Measurements from ENCODE around the gene PGAP6.
"Not testable (repeated sequence)": the region's sequence is repeated elsewhere in the genome, so short reads cannot be mapped to it uniquely, and the experiment has no call there.

The PGAP6 gene

GRCh38 chr16:379183-379960, 2.4 kb downstream of the PGAP6 start:
- DNase-seq (ENCODE audit: low read depth in 3 of 3): no peak

DNA sequence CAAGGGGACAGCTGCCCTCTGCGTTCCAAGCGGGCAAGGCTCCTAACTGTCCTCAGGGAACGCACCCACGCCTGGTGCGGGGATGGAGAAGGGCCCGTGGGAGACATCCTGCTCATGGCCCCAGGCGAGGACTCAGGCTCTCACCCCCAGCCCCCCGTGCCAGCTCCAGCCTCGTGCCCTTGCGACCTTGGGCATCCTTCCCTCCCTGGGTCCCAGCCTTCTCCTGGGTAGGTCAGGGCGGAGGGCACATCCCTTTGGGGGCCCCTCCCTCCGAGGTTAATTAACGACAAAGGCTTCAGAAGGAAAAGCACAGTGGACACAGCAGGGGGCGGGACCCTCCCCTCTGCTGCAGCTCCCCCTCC, 3.0 kb downstream of the PGAP6 start:
- DNase-seq (ENCODE audit: low read depth in 3 of 3): no peak

DNA sequence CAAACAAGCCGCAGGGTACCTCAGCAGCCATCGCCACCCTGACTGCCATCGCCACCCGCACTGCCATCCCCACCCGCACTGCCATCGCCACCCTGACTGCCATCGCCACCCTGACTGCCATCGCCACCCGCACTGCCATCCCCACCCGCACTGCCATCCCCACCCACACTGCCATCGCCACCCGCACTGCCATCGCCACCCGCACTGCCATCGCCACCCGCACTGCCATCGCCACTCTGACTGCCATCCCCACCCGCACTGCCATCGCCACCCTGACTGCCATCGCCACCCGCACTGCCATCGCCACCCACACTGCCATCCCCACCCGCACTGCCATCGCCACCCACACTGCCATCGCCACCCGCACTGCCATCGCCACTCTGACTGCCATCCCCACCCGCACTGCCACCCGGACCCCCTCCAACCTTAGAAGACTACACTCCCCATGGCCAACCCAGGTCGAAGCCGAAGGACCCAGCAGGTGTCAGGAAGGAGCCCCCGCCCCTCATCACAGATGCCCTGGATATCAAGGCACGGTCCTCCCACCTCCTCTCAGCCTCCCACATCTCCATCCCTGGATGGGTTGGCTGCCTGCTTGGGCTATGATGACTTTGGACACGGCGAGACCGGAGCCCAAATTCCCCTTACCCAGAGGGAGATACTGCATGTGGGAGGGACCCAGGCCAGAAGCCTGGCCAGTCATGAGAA, 3.5 kb downstream of the PGAP6 start:
- DNase-seq (ENCODE audit: low read depth in 3 of 3): not testable (repeated sequence)

GRCh38 chr16:377419-377951, 4.3 kb downstream of the PGAP6 start:
- DNase-seq (ENCODE audit: low read depth in 3 of 3): no peak

DNA sequence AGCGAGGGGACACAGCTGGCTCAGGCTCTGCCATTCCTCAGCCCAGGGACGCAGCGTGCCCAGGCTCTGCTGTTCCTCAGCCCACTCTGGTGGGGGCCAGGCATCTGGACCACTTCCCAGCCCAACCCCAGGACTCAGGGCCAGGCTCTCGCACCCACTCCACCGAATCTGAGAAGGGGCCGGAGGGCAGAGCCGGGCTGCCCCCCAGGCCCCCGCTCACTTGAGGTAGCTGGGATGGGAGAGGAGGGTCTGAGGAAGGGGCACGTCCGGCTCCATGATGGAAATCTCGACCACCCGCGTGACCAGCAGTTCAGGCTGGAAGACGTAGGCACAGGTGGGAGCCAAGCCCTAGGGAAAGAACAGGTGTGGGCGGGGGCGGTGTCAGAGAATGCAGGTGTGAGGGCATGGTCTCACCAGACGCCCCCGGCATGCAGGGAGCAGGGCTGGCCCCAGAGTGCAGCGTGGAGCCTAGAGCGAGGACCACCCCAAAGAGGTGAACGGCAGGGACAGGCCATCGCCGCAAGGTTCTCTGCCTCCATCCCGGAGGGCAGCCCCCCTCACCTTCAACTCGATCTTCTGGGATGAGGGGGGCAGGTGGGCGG, 4.9 kb downstream of the PGAP6 start:
- no peak for DNase-seq (ENCODE audit: low read depth in 3 of 3)

DNA sequence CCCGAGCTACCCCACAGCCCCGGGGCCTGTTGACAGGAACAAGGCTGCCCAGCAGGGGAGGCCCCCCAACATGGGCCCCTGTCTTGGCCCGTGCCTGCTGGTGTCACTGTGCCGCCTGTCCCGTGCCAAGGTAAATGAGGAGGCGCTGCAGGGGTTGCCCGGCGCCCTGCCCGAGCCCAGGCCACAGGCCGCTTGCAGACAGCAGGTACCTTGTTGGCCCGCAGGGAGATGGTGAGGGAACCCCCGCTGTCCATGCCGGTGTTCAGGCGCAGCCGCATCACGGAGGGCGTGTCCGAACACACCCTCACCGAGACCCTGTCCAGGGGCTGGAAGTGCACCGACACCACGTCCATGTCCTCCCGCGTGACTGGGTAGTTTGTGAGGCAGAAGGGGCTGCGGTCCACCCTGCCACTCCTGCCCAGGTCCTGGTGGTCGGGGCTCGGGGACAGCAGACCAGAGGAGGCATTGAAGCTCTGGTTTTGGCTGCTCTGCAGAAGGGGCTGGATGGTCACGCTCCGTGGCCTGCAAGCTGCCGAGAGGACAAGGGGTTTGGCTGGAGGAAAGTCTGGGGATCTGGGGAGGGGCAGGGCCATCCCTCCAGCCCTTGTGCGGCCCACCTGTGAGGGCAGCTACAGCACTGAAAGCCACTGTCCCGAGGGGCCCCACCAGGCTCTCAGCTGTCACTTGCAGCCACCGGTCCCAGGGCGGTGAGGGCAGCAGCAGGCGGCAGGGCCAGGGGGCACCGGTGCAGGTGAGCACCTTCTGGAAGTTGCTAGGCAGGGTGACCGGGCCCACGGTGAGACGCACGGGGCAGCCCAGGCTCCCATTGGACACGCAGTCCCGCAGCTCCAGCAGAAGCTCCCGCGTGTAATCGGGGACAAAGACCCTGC, 5.6 kb downstream of the PGAP6 start:
- no peak for DNase-seq (ENCODE audit: low read depth in 3 of 3)

- no peak for DNase-seq (ENCODE audit: low read depth in 3 of 3)
Observed at GRCh38 chr16:375212-375611, 6.6 kb downstream of the PGAP6 start.

- no peak for DNase-seq (ENCODE audit: low read depth in 3 of 3)
Observed at GRCh38 chr16:374616-374926, 7.2 kb downstream of the PGAP6 start.

DNA sequence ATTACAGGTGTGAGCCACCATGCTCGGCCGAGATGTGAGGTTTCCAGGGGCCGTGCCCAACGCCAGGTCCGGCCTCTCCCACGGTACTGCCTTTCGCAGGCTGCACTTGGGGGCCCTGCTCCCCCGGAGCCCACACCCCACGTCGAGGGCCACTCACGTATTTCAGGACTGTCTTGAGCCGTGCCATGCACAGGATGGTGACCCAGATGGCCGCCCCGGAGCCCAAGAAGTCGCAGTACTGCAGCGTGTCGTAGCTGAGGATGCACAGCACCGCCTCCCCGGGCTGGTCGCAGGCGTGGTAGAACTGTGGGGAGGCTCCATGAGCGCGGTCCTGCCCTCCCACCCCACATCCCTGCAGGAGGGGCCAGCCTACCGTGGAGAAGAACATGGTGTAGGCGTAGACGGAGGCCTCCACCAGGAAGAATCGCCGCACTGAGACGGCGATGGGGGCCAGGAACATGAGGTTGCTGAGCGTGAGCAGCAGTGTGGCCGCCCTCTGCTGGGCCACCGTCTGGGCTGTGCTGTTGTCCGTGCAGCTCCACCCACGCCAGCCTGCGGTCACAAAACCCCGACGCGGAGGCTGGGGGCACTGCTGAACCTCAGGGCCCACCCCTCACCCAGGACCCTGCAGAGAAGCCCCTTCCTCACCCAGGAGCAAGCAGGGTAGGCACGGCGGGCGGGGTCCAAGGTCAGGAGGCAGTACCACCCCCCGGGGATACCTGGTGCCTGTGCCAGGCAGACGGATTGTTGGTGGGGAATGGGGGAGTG, 7.7 kb downstream of the PGAP6 start:
- DNase-seq (ENCODE audit: low read depth in 3 of 3): no peak

- DNase-seq (ENCODE audit: low read depth in 3 of 3): no peak
Observed at GRCh38 chr16:373020-373598, 8.7 kb downstream of the PGAP6 start.

GRCh38 chr16:372302-372983, 9.3 kb downstream of the PGAP6 start:
- DNase-seq (ENCODE audit: low read depth in 3 of 3): no peak

- DNase-seq (ENCODE audit: low read depth in 3 of 3): no peak
Observed at GRCh38 chr16:371515-372301, 10.1 kb downstream of the PGAP6 start.

- DNase-seq (ENCODE audit: low read depth in 3 of 3): no peak
Observed at GRCh38 chr16:370979-371514, 10.7 kb downstream of the PGAP6 start.

DNA sequence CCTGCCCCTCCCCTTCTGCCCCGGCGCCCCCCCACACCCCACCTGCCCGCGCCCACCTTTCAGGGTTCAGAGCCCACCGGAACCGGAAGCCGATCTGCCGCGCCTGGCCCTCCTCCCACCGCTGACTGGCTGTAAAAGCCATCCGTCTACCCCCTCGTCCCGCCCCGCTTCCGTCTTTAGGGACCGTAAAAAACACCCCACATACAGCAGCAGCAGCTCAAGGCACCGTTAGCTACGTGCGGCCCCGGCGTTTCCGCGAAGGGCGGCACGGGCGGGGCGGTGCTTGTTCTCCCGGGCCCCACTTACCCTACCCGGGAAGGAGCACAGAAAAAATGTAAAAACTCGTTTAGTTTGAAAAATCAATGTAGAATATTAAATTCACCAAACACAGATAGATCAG, 11.3 kb downstream of the PGAP6 start, which contains the start of gene MRPL28:
TSS of gene MRPL28 (minus strand) at position 96 of the 400 bp plus-strand sequence. CDS start 320 bp downstream, outside the sequence.
- peak; percentile 85 to 92 (median 89) for DNase-seq (ENCODE audit: low read depth in 3 of 3)

DNA sequence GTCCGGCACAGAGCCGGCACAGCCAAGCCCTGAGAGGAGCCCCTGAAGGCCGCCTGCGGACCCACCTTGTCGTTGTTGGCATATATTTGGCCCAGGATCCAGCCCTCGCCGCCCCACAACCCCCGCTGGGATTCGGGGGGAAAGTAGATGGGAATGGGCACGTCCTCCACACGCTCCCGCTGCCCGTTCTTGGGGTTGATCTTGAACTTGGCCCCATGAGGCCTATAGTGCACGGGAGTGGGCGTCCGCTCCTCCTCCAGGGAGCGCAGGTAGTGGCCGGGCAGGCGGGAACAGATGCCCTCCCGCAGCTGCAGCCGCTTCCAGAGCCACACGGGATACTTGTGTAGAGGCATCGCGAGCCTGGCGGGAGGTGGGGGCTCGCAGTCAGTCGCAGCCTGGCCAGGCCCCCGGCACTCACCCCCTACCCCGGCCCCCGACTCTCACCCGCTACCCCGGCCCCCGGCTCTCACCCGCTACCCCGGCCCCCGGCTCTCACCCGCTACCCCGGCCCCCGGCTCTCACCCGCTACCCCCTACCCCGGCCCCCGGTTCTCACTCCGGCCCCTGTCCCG, 11.8 kb downstream of the PGAP6 start:
- DNase-seq (ENCODE audit: low read depth in 3 of 3): no peak

GRCh38 chr16:369275-369865, 12.4 kb downstream of the PGAP6 start:
- no peak for DNase-seq (ENCODE audit: low read depth in 3 of 3)

- DNase-seq (ENCODE audit: low read depth in 3 of 3): no peak
Observed at GRCh38 chr16:368388-369158, 13.2 kb downstream of the PGAP6 start.
